ENCODE measurements around the gene MICA.

GRCh38 chr6:31446481-31446880 lies 43.1 kb downstream of the MICA start:
- TF ChIP-seq PKNOX1 (IDR thresholded peaks at IDR 0.05) = no peak
- TF ChIP-seq BHLHE40 (IDR thresholded peaks at IDR 0.05; ENCODE audit: borderline replicate concordance) = no peak
- no peak for TF ChIP-seq SP1 (IDR thresholded peaks at IDR 0.05)
- TF ChIP-seq ELF4 (IDR thresholded peaks at IDR 0.05) = no peak
- TF ChIP-seq FOXM1 (IDR thresholded peaks at IDR 0.05; ENCODE audit: borderline replicate concordance) = no peak
- no peak for TF ChIP-seq ZNF384 (IDR thresholded peaks at IDR 0.05)
- TF ChIP-seq L3MBTL2 (conservative IDR thresholded peaks at IDR 0.05) = no peak
- TF ChIP-seq CTBP1 (IDR thresholded peaks at IDR 0.05; ENCODE audit: borderline replicate concordance) = no peak
- no peak for TF ChIP-seq ARNT (IDR thresholded peaks at IDR 0.05)

Data from HEK293T (cell line).